ENCODE results near the gene FOXG1.

- TF ChIP-seq CTCF (IDR thresholded peaks at IDR 0.05; ENCODE audit: insufficient read depth, low read depth, low read length) = no peak
- peak; percentile 78 for TF ChIP-seq EZH2 (IDR thresholded peaks at IDR 0.05; ENCODE audit: insufficient read depth, low read length)
Measured at GRCh38 chr14:28785096-28785952, 18.7 kb downstream of the FOXG1 start.

Measured in astrocyte (in vitro differentiated cells and primary cell).